Astrocyte of the cerebellum (primary cell): ENCODE results near the gene GDI1.

Experiments used
- DNase-seq: peaks from one replicate; pipeline ENCODE4 v3.0.0-alpha.2; 2011; ENCODE audit warnings: low read depth
- H3K4me3 ChIP-seq: 2 replicates; pipeline ENCODE4 v1.5.1; 2011; ENCODE audit warnings: mild to moderate bottlenecking, low read depth, low read length, moderate library complexity
- in situ Hi-C: cut with HindIII; loops from 2 replicates; pipeline ENCODE4 v1.10.0; 2017; ENCODE audit warnings: low sequenced_read_pairs
- TF ChIP-seq, protein P1 (sequence below): IDR thresholded peaks from 2 replicates; pipeline ENCODE4 v1.5.1; 2012; ENCODE audit warnings: low read length, low read depth, moderate library complexity, mild to moderate bottlenecking; ENCODE audit errors: missing control alignments

The GDI1 gene

DNA sequence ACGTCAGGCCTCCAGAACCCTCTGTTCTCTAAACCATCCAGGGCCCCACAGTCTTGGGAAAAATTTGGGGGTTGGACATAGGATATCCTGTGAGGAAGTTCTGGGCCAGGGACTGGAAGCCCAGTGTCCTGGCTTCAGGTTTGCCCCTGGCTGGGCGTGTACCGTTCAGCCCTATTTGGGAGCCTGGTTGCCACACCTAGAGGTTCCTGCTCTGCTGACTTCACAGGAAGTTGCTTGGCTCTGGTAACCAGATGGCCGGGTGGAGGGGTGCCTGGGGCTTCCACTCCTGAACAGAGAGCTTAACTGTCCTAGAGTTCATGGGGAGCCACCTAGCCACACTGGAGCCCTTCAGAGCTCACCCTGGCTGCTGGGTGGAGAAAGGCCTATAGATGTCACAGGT lies 24.5 kb upstream of the GDI1 start:
- in situ Hi-C loops, result no loop called here
- H3K4me3 ChIP-seq, result peak overlapping the region; percentile 59
- DNase-seq, result no peak
- TF ChIP-seq, protein P1, sequence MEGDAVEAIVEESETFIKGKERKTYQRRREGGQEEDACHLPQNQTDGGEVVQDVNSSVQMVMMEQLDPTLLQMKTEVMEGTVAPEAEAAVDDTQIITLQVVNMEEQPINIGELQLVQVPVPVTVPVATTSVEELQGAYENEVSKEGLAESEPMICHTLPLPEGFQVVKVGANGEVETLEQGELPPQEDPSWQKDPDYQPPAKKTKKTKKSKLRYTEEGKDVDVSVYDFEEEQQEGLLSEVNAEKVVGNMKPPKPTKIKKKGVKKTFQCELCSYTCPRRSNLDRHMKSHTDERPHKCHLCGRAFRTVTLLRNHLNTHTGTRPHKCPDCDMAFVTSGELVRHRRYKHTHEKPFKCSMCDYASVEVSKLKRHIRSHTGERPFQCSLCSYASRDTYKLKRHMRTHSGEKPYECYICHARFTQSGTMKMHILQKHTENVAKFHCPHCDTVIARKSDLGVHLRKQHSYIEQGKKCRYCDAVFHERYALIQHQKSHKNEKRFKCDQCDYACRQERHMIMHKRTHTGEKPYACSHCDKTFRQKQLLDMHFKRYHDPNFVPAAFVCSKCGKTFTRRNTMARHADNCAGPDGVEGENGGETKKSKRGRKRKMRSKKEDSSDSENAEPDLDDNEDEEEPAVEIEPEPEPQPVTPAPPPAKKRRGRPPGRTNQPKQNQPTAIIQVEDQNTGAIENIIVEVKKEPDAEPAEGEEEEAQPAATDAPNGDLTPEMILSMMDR, result no peak

GRCh38 chrX:154413142-154413541 lies 23.8 kb upstream of the GDI1 start:
- in situ Hi-C loops, result no loop called here
- DNase-seq, result no peak
- no peak overlapping the region for H3K4me3 ChIP-seq
- TF ChIP-seq, protein P1, result no peak

DNA sequence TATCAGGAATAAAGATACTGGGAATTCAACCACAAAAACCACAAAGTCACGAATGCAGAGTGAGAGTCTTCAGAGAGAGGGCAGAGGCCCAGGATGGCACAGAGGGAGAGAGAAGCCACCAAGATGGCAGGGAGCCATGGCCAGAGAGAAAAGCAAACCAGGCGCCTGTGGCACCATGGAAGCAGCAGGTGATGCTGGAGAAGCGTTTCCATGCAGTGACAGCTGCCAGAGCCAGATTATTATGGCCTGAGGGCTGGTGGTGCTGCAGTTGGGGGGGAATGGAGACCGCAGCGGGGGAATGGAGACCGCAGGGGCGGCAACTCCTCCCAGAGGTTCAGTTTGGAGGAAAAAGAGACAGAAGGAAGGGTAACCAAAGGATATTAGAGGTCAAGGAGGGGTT lies 19.8 kb upstream of the GDI1 start:
- TF ChIP-seq, protein P1, result no peak
- no peak for DNase-seq

DNA sequence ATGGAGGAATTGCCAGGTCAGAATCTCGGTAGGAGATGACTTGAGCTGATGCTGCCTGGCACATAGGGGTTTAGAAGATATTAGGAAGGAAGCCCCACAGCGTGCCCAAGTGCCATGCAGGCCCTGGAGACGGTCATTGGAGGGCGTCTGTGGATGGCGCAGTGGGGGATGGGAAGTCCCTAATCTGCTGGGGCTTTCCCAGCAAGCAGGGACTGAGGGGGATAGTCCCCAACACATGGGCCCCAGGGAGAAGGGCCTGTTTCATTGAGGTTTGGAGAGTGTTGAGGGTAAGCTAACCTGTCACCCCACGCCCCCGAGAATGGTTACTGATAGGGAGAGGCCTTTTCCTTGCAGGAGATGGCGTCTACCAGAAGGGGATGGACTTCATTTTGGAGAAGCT lies 17.8 kb upstream of the GDI1 start:
- H3K4me3 ChIP-seq, result no peak overlapping the region
- in situ Hi-C loops, result no loop called here
- TF ChIP-seq, protein P1, result no peak
- DNase-seq, result no peak

More for the DNA sequence above, 19.8 kb upstream of the GDI1 start:
- in situ Hi-C loops, result no loop called here
- H3K4me3 ChIP-seq, result no peak overlapping the region

- in situ Hi-C loops, result no loop called here
- TF ChIP-seq, protein P1, result no peak
- no peak for DNase-seq
- no peak overlapping the region for H3K4me3 ChIP-seq
Observed at GRCh38 chrX:154419688-154420401, 17.1 kb upstream of the GDI1 start.

- DNase-seq, result no peak
- in situ Hi-C loops, result no loop called here
- no peak overlapping the region for H3K4me3 ChIP-seq
- TF ChIP-seq, protein P1, result no peak
Observed at GRCh38 chrX:154420402-154420756, 16.6 kb upstream of the GDI1 start.
